GM19025 (cell line): ENCODE data around the gene KRT83.
A peak's percentile ranks its signal among the peaks of the same experiment; 100 is the strongest.
"Not testable (repeated sequence)": the region's sequence is repeated elsewhere in the genome, so short reads cannot be mapped to it uniquely, and the experiment has no call there.

ENCODE experiments used
- ATAC-seq: cut with Tn5 transposase; IDR thresholded peaks from one replicate; pipeline ENCODE4 v1.9.1; 2021; ENCODE audit warnings: mild to moderate bottlenecking, low read depth, moderate library complexity; ENCODE audit not compliant: unreplicated experiment

KRT83 gene

GRCh38 chr12:52312086-52312485 is 9.1 kb downstream of the KRT83 start:
- no peak for ATAC-seq

- no peak for ATAC-seq
Observed at GRCh38 chr12:52311285-52311648, 9.9 kb downstream of the KRT83 start.

GRCh38 chr12:52310622-52311284 is 10.4 kb downstream of the KRT83 start:
- ATAC-seq, result no peak

DNA sequence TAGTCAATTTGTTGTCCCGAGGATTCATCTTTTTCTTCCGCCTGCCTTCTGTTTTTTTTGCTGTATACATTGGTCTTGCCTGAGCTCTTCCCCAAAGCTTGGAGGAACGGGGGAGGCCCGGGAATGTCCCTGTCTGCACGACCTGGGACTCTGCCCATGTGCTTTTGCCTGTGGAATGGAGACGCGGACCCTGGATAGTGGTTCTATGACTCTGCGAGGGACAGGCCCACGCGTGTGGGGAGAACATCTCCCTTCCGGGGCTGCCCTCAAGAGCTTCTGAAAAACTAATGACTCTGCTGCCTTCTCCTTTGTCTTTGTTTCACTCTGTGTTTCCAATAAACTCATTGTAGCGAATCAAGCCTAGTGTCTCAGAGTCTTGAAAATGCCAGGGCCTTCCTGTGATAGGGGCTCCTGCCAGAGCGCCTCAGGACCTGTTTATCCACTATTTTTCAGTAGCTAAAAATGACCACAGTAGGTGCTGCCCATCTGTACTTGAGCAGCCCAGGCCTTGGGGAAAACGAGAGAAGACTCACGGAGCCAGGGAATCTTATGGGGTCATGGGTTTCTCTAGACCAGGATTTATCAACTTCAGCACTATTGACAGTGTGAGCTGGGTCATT is 12.3 kb downstream of the KRT83 start:
- ATAC-seq, result no peak

DNA sequence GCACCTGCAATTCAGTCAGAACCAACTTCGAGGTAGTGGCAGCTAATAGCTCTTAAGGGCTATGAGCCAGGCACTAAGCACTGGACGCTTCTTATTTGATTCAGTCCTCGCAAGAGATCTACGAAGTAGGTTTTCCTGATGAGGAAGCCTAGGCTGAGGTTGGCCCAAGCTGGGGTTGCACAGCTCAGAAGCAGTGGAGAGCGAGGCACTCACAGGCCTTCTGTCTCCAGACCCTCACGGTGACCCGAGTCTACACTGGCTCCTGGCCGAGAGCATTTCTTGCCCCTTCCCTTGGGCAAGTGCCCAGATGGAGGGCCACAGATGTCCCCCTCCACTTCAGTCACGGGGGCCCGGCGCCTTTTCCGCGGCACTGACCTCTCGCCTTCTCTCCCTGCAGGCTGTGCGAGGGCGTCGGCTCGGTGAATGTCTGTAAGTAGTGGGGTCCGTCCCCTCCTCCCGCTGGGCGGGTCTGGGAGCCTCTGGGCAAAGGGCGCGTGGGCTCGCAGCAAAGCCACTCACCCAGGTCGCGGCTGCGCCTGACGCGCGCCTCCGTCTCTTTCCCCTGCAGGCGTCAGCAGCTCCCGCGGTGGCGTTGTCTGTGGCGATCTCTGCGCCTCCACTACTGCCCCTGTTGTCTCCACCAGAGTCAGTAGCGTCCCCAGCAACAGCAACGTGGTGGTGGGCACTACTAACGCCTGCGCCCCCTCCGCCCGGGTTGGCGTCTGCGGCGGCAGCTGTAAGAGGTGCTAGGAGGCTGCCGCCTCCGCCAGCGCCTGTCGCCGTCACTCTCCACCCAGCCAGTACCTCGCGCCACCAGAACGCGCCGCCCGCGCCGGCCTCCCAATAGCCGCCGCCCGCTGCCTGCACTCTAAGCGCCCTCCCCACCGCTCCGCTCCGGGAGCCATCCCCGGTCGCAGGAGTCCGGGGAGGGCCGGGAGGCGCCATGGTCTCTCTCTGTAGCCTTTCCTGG is 13.1 kb downstream of the KRT83 start:
- no peak for ATAC-seq

DNA sequence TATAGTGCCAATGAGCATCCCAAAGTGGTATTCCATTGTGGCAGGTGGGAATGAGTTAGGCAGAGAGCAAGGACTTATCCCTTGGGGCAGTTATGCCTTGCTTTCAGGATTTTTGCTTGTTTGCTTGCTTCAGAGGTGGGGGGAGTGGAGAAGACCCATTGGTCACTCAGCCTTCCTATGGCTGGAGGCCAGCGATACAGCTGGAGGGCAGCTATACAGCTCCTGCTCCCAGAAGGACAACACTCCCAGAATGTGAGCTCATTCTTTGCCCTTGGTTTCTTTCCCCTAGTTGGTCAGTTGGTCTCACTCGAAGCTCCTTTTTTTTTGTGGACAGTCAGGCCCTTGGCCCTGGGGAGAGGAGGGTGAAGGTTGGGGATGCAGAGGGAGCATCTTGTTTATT is 14.5 kb downstream of the KRT83 start:
- ATAC-seq, result no peak

- no peak for ATAC-seq
Observed at GRCh38 chr12:52305921-52306705, 15.1 kb downstream of the KRT83 start.

DNA sequence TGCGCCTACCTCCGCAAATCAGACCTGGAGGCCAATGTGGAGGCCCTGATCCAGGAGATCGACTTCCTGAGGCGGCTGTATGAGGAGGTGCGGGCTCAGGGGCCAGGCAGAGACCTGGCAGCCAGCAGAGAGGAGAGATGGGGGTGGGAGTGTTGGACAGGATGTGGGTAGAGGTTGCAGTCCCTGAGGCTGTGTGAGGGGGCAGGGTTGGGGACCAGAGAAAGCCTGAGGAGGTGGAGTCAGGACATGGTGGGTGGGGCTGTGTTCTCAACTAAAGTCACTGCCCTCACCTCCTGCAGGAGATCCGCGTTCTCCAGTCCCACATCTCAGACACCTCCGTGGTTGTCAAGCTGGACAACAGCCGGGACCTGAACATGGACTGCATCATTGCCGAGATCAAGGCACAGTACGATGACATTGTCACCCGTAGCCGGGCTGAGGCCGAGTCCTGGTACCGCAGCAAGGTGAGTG is 16.2 kb downstream of the KRT83 start:
- peak; percentile 81 for ATAC-seq

GRCh38 chr12:52302242-52302914 is 18.8 kb downstream of the KRT83 start:
- ATAC-seq, result not testable (repeated sequence)

- ATAC-seq, result not testable (repeated sequence)
Observed at GRCh38 chr12:52301721-52302120, 19.5 kb downstream of the KRT83 start.

GRCh38 chr12:52300796-52301691 is 20.2 kb downstream of the KRT83 start:
- no peak for ATAC-seq

DNA sequence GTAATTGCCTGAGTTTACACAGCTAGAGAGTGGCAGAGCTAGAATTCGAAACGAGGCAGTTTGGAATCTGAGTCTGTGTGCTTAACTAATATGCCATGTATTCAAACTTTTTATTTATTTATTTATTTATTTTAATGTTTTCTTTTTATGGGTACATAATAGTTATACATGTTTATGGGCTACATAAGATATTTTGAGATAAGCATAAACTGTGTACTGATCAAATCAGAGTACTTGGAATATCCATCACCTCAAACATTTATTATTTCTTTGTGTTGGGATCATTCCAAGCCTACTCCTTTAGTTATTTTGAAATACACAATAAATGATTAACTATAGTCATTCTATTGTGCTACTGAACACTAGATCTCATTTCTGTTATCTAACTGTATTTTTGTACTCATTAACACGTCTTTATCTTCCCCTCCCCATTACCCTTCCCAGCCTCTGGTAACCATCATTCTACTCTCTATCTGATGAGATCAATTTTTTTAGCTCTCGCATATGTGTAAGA is 22.5 kb downstream of the KRT83 start:
- ATAC-seq, result no peak

- no peak for ATAC-seq
Observed at GRCh38 chr12:52296572-52297215, 24.5 kb downstream of the KRT83 start.

DNA sequence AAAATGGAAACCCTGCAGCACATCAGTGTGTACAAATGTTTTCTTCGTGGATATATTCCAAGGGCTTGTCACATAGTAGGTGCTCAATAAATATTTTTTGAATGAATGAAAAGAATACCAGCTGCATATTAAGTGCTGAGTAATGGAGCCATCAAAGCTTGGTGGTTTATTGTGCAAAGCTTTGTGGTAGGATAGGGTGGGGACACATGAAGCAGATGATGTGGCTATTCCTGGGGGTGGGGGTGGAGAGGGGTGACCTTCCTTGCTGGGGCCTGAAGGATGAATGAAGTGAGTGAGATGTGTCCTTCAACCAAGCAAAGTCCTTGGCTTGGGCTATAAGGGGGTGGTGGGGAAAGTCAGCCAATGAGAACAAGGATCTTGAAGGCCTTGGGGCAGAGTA is 25.5 kb downstream of the KRT83 start:
- no peak for ATAC-seq

- no peak for ATAC-seq
Observed at GRCh38 chr12:52294803-52295202, 26.4 kb downstream of the KRT83 start.

- ATAC-seq, result no peak
Observed at GRCh38 chr12:52293926-52294325, 27.3 kb downstream of the KRT83 start.

DNA sequence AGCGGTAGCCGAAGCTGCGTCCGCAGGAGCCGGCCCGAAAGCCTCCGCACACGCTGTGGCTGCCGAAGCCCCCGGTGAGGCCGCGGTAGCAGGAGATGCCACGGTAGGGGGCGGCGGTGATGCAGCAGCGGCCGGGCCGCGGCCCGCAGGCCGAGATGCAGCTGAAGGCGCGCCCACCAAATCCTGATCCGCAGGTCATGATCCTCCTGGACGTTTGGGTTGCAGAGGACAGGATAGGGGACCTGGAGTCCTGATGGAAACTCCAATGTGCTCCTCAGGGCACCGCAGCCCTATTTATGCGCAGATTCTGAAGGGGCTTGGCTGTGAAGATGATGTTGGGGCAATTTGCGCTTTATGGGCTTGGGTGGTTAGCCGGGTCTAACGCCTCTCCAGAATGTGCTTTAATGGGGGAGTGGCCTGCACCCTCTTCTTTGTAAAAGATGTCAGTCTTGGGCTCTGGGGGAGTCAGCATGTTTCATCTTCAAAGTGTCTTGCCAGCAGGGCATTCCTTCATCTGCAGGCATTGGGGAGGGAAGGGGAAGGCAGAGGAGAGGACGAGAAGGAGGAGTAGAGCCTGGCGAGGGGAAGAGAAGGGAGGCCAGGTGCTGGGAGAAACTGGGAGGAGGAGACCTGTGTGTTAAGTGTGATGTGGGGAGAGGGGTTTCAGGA is 29.8 kb downstream of the KRT83 start, which contains the start of gene KRT81:
TSS of gene KRT81 (minus strand) at position 268 of the 669 bp plus-strand sequence. CDS start at position 199, 69 bp downstream.
- ATAC-seq, result no peak
